GM21576 (cell line): ENCODE results near the gene KCNK3.
"Not testable (repeated sequence)": the region's sequence is repeated elsewhere in the genome, so short reads cannot be mapped to it uniquely, and the experiment has no call there.

Source experiments
- ATAC-seq: cut with Tn5 transposase; IDR thresholded peaks from one replicate; pipeline ENCODE4 v1.9.1; 2021; ENCODE audit warnings: mild to moderate bottlenecking, moderate library complexity; ENCODE audit not compliant: unreplicated experiment

KCNK3 gene

GRCh38 chr2:26692279-26692896 is at the start of gene KCNK3:
Gene KCNK3, plus strand, starts transcription at chr2:26692722. Its CDS starts 154 bp downstream, at chr2:26692876.
- no peak for ATAC-seq

GRCh38 chr2:26644188-26644835 is 48.2 kb upstream of the KCNK3 start:
- ATAC-seq: no peak

GRCh38 chr2:26645762-26646161 is 46.8 kb upstream of the KCNK3 start:
- ATAC-seq: no peak

- no peak for ATAC-seq
These were observed 45.4 kb upstream of the KCNK3 start for GRCh38 chr2:26646986-26647672.

GRCh38 chr2:26647981-26648380 is 44.5 kb upstream of the KCNK3 start:
- no peak for ATAC-seq

GRCh38 chr2:26648516-26648915 is 44.0 kb upstream of the KCNK3 start:
- no peak for ATAC-seq

GRCh38 chr2:26649322-26649721 is 43.2 kb upstream of the KCNK3 start:
- ATAC-seq: no peak

GRCh38 chr2:26649992-26650712 is 42.4 kb upstream of the KCNK3 start:
- ATAC-seq: no peak

- ATAC-seq: no peak
These were observed 41.6 kb upstream of the KCNK3 start for GRCh38 chr2:26650713-26651469.

GRCh38 chr2:26651470-26651771 is 41.1 kb upstream of the KCNK3 start:
- no peak for ATAC-seq

- ATAC-seq: no peak
These were observed 40.7 kb upstream of the KCNK3 start for GRCh38 chr2:26651799-26652198.

- ATAC-seq: no peak
These were observed 40.0 kb upstream of the KCNK3 start for GRCh38 chr2:26652361-26653041.

- ATAC-seq: no peak
These were observed 39.1 kb upstream of the KCNK3 start for GRCh38 chr2:26653207-26654060.

GRCh38 chr2:26654061-26654340 is 38.5 kb upstream of the KCNK3 start:
- no peak for ATAC-seq

GRCh38 chr2:26655120-26655519 is 37.4 kb upstream of the KCNK3 start:
- not testable (repeated sequence) for ATAC-seq

GRCh38 chr2:26655611-26656195 is 36.8 kb upstream of the KCNK3 start:
- ATAC-seq: no peak

- ATAC-seq: no peak
These were observed 35.3 kb upstream of the KCNK3 start for GRCh38 chr2:26657265-26657664.

- no peak for ATAC-seq
These were observed 33.7 kb upstream of the KCNK3 start for GRCh38 chr2:26658691-26659346.
